ENCODE data around the gene COL6A5.

DNA sequence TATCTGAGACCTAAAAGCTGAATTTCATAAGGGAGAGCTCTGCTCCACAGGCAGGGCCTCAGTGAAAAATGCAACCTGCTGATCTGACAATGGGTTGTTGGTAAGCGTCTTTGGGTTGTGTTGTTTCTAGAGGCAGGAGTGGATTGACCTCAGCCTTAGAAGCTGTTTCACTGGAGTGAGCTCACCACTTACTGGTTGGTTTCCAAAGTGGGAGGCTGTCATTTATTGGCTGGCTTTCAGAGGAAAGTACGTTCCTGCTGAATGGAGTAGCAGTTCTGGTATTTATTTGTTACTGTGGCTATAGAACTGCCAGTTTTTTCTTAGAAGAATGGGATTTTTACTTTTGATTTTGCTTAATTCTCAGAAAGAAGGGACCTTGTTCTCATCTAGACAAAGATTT lies 29.3 kb upstream of the COL6A5 start:
- TF ChIP-seq EZH2 (IDR thresholded peaks at IDR 0.05; ENCODE audit: low read depth, unreplicated experiment): no peak
- TF ChIP-seq CTCF (conservative IDR thresholded peaks at IDR 0.05; ENCODE audit: low read depth in 2 of 2): no peak
- TF ChIP-seq POLR2AphosphoS5 (IDR thresholded peaks at IDR 0.05; ENCODE audit: low read depth): no peak
- TF ChIP-seq REST (IDR thresholded peaks at IDR 0.05; ENCODE audit: unreplicated experiment): no peak
- no peak for TF ChIP-seq CREB1 (CRISPR knock-in tag; IDR thresholded peaks at IDR 0.05; ENCODE audit: low read depth)
- TF ChIP-seq ZNF114 (CRISPR knock-in tag; IDR thresholded peaks at IDR 0.05): no peak
- TF ChIP-seq NANOG (IDR thresholded peaks at IDR 0.05; ENCODE audit: borderline replicate concordance): no peak
- no peak for TF ChIP-seq JUNB (IDR thresholded peaks at IDR 0.05; ENCODE audit: unreplicated experiment)
